B cell (primary cell): ENCODE results near the gene CYYR1. TPM values are rescaled to one million over a fixed set of nuclear protein-coding genes. Genes with fewer than 3 reads are reported as not detected.

ENCODE experiments used
- ATAC-seq: fragments of 200-7000 bp; cut with Tn5 transposase; one replicate; pipeline ENCODE4 v1.10.0; 2021; ENCODE audit warnings: low read depth, mild to moderate bottlenecking, moderate number of reproducible peaks, moderate library complexity
- CTCF ChIA-PET: fragments of 350-600 bp; sonication (Branson Sonifier 250); formaldehyde crosslinking; loops from one replicate; lab custom pipeline; 2021; ENCODE audit warnings: antibody characterized with exemption, inconsistent platforms; lab: Charles Lee
- POLR2A ChIA-PET: fragments of 350-600 bp; sonication (Branson Sonifier 250); formaldehyde crosslinking; loops from one replicate; lab custom pipeline; 2021; ENCODE audit warnings: antibody characterized with exemption; lab: Charles Lee
- DNase-seq: peaks from one replicate; pipeline ENCODE4 v3.0.0; 2013
- H2AFZ ChIP-seq: 2 replicates; pipeline ENCODE4 v1.6.1; 2012; ENCODE audit warnings: mild to moderate bottlenecking, low read depth, low read length; ENCODE audit not compliant: insufficient read depth, poor library complexity, severe bottlenecking
- H3K27ac ChIP-seq, 2 donors: 1 replicate in 1 of 2; 2 replicates in 1 of 2; pipeline ENCODE4 v1.5.1; 2012 to 2013; ENCODE audit warnings: low read length in 2 of 2, mild to moderate bottlenecking in 2 of 2, moderate library complexity in 1 of 2
- H3K27me3 ChIP-seq, 4 experiments: fragments of 200-600 bp in 1 of 4; sonication (generic) in 1 of 4; replicated peaks in 1 of 4; 1 replicate in 2 of 4; 2 replicates in 2 of 4; pipeline versions ENCODE4 v1.6.1 to v1.7.0; 2013 to 2016; ENCODE audit warnings: low read length in 3 of 4, mild to moderate bottlenecking in 2 of 4, mixed read lengths in 1 of 4, moderate library complexity in 1 of 4; ENCODE audit not compliant: insufficient read depth in 4 of 4, control insufficient read depth in 3 of 4; ENCODE audit errors: control extremely low read depth in 1 of 4
- H3K36me3 ChIP-seq, 2 experiments: replicated peaks in 1 of 2; 1 replicate in 1 of 2; 2 replicates in 1 of 2; pipeline versions ENCODE4 v1.6.1 to v1.7.1; 2013; ENCODE audit warnings: low read length in 1 of 2; ENCODE audit not compliant: insufficient read depth in 2 of 2, control insufficient read depth in 1 of 2; ENCODE audit errors: control extremely low read depth in 1 of 2, extremely low read depth in 1 of 2
- H3K4me1 ChIP-seq, 2 donors: fragments of 200-600 bp in 1 of 2; sonication (generic) in 1 of 2; 1 replicate in 1 of 2; 2 replicates in 1 of 2; pipeline versions ENCODE4 v1.5.1 to v1.6.1; 2013 to 2017; ENCODE audit warnings: low read length in 2 of 2; ENCODE audit not compliant: control insufficient read depth in 2 of 2, insufficient read depth in 2 of 2
- H3K4me2 ChIP-seq: replicated peaks from 2 replicates; pipeline ENCODE3; 2012; ENCODE audit warnings: mild to moderate bottlenecking, low read depth, low read length; ENCODE audit not compliant: poor library complexity, severe bottlenecking
- H3K4me3 ChIP-seq, 5 experiments: fragments of 200-600 bp in 1 of 5; sonication (generic) in 1 of 5; 1 replicate in 3 of 5; 2 replicates in 2 of 5; pipeline versions ENCODE4 v1.5.1 to v1.7.0; 2011 to 2016; ENCODE audit warnings: low read length in 4 of 5, mild to moderate bottlenecking in 4 of 5, low read depth in 2 of 5, control low read depth in 1 of 5, moderate library complexity in 1 of 5; ENCODE audit not compliant: insufficient read depth in 1 of 5; ENCODE audit errors: control extremely low read depth in 1 of 5, extremely low read depth in 1 of 5
- H3K79me2 ChIP-seq: fragments of 200-600 bp; sonication (generic); one replicate; pipeline ENCODE4 v1.6.0; 2016; ENCODE audit warnings: low read length; ENCODE audit not compliant: control insufficient read depth, insufficient read depth
- H3K9ac ChIP-seq: fragments of 200-600 bp; sonication (generic); 2 replicates; pipeline ENCODE4 v1.6.1; 2017; ENCODE audit warnings: mild to moderate bottlenecking, low read length, moderate library complexity
- H3K9me3 ChIP-seq, 3 donors: one replicate each; pipeline versions ENCODE4 v1.6.1 to v1.7.1; 2013; ENCODE audit warnings: low read length in 2 of 3; ENCODE audit not compliant: control insufficient read depth in 2 of 3, insufficient read depth in 1 of 3; ENCODE audit errors: control extremely low read depth in 1 of 3
- H4K20me1 ChIP-seq: 2 replicates; pipeline ENCODE4 v1.6.0; 2012; ENCODE audit warnings: mild to moderate bottlenecking, low read length; ENCODE audit not compliant: insufficient read depth, control insufficient read depth, poor library complexity, severe bottlenecking
- H3K27ac Mint-ChIP-seq: one replicate; pipeline ENCODE4 v1.8.0; 2021; ENCODE audit warnings: mixed read lengths
- H3K27me3 Mint-ChIP-seq: one replicate; pipeline ENCODE4 v1.8.0; 2021; ENCODE audit warnings: mixed read lengths
- H3K4me1 Mint-ChIP-seq: one replicate; pipeline ENCODE4 v1.8.0; 2021; ENCODE audit warnings: mixed read lengths
- H3K4me3 Mint-ChIP-seq: one replicate; pipeline ENCODE4 v1.8.0; 2021; ENCODE audit warnings: mixed read lengths
- H3K9me3 Mint-ChIP-seq: one replicate; pipeline ENCODE4 v1.8.0; 2022; ENCODE audit warnings: mixed read lengths; ENCODE audit not compliant: insufficient read depth
- EZH2 ChIP-seq: IDR thresholded peaks from 2 replicates; pipeline ENCODE4 v1.6.1; 2012; ENCODE audit warnings: borderline replicate concordance, low read depth, mild to moderate bottlenecking, moderate library complexity, low read length; ENCODE audit not compliant: insufficient read depth, poor library complexity, severe bottlenecking
- WGBS: methylation state at CpG from one replicate; pipeline ENCODE4 v1.1.5; 2013; ENCODE audit warnings: missing lambda C conversion rate; ENCODE audit not compliant: insufficient coverage; 5-methylcytosine and 5-hydroxymethylcytosine counted together
- intact Hi-C: fragments of 100-400 bp; cut with micrococcal nuclease; formaldehyde crosslinking; loops from one replicate; pipeline ENCODE4 v1.10.0; 2022
- polyA plus RNA-seq: library from polyadenylated mRNA; depleted of rRNA; stranded (reverse); fragments of >200 nt; gene quantifications from 2 replicates; pipeline ENCODE4 v1.2.3, GENCODE V29; 2012
- total RNA-seq, 2 donors: library from RNA; stranded (reverse); fragments of 120-200 nt in 1 of 2; gene quantifications; 1 replicate in 1 of 2; 2 replicates in 1 of 2; pipeline versions ENCODE4 v1.2.3 to v1.2.4, GENCODE V29; 2013 to 2022
- TF ChIP-seq, protein P1 (sequence below): fragments of 200-600 bp; IDR thresholded peaks from one replicate; pipeline ENCODE4 v1.8.0; 2022; ENCODE audit warnings: antibody characterized with exemption, mild to moderate bottlenecking

The CYYR1 gene
- total and polyA plus RNA-seq, 2 donors (not counting 1 experiment from before 2014, with no cell fraction given): not detected

GRCh38 chr21:26595971-26596370, 22.9 kb upstream of the CYYR1 start:
- no peak overlapping the region for H3K4me3 Mint-ChIP-seq
- Histone ChIP-seq H3K27ac (no peak overlapping the region), H3K27me3 (no peaks in the 10 kb centered on the region), H4K20me1 (no peaks in the 10 kb centered on the region), H3K36me3 (no peaks in the 10 kb centered on the region), H3K4me3 (no peak overlapping the region), H3K9me3 (no peaks in the 10 kb centered on the region), H3K79me2 (no peaks in the 10 kb centered on the region), H3K4me2 (no peak overlapping the region), H2AFZ (no peak overlapping the region), H3K4me1 (no peaks in the 10 kb centered on the region), H3K9ac (no peak overlapping the region)
- ChIA-PET CTCF (no interaction called here), POLR2A (no interaction called here)
- intact Hi-C loops: no loop called here
- no peak for DNase-seq
- H3K9me3 Mint-ChIP-seq: no peaks in the 10 kb centered on the region
- TF ChIP-seq EZH2: no peak
- TF ChIP-seq, protein P1, sequence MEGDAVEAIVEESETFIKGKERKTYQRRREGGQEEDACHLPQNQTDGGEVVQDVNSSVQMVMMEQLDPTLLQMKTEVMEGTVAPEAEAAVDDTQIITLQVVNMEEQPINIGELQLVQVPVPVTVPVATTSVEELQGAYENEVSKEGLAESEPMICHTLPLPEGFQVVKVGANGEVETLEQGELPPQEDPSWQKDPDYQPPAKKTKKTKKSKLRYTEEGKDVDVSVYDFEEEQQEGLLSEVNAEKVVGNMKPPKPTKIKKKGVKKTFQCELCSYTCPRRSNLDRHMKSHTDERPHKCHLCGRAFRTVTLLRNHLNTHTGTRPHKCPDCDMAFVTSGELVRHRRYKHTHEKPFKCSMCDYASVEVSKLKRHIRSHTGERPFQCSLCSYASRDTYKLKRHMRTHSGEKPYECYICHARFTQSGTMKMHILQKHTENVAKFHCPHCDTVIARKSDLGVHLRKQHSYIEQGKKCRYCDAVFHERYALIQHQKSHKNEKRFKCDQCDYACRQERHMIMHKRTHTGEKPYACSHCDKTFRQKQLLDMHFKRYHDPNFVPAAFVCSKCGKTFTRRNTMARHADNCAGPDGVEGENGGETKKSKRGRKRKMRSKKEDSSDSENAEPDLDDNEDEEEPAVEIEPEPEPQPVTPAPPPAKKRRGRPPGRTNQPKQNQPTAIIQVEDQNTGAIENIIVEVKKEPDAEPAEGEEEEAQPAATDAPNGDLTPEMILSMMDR: no peak
- no peaks in the 10 kb centered on the region for H3K4me1 Mint-ChIP-seq
- H3K27me3 Mint-ChIP-seq: no peaks in the 10 kb centered on the region
- WGBS: 92% methylated on average over 5 of the region's 7 CpGs
- ATAC-seq: no peak
- H3K27ac Mint-ChIP-seq: no peak overlapping the region

GRCh38 chr21:26593800-26594199, 20.7 kb upstream of the CYYR1 start:
- no peak for ATAC-seq
- no peak for DNase-seq
- Histone ChIP-seq H3K4me2 (no peak overlapping the region), H3K27me3 (no peaks in the 10 kb centered on the region), H3K36me3 (no peaks in the 10 kb centered on the region), H3K79me2 (no peaks in the 10 kb centered on the region), H3K4me3 (no peak overlapping the region), H4K20me1 (no peaks in the 10 kb centered on the region), H3K9me3 (no peaks in the 10 kb centered on the region), H3K27ac (no peak overlapping the region), H3K4me1 (no peaks in the 10 kb centered on the region), H3K9ac (no peak overlapping the region), H2AFZ (no peak overlapping the region)
- intact Hi-C loops: no loop called here
- H3K27ac Mint-ChIP-seq: no peak overlapping the region
- no peak overlapping the region for H3K4me3 Mint-ChIP-seq
- ChIA-PET CTCF (no interaction called here), POLR2A (no interaction called here)
- H3K4me1 Mint-ChIP-seq: no peaks in the 10 kb centered on the region
- H3K9me3 Mint-ChIP-seq: no peaks in the 10 kb centered on the region
- WGBS: no CpG with 5 or more reads among the region's 1 CpG
- no peaks in the 10 kb centered on the region for H3K27me3 Mint-ChIP-seq
- TF ChIP-seq, protein P1: no peak
- TF ChIP-seq EZH2: no peak
